NCI-H345 treated with DMSO at 0.1 percent for 48 hours (cell line): ENCODE measurements around the gene LRCH4.

ENCODE experiments used
- DNase-seq: peaks from one replicate; lab custom pipeline; 2025; ENCODE audit not compliant: unreplicated experiment; lab: John Stamatoyannopoulos, UW

Gene LRCH4

DNA sequence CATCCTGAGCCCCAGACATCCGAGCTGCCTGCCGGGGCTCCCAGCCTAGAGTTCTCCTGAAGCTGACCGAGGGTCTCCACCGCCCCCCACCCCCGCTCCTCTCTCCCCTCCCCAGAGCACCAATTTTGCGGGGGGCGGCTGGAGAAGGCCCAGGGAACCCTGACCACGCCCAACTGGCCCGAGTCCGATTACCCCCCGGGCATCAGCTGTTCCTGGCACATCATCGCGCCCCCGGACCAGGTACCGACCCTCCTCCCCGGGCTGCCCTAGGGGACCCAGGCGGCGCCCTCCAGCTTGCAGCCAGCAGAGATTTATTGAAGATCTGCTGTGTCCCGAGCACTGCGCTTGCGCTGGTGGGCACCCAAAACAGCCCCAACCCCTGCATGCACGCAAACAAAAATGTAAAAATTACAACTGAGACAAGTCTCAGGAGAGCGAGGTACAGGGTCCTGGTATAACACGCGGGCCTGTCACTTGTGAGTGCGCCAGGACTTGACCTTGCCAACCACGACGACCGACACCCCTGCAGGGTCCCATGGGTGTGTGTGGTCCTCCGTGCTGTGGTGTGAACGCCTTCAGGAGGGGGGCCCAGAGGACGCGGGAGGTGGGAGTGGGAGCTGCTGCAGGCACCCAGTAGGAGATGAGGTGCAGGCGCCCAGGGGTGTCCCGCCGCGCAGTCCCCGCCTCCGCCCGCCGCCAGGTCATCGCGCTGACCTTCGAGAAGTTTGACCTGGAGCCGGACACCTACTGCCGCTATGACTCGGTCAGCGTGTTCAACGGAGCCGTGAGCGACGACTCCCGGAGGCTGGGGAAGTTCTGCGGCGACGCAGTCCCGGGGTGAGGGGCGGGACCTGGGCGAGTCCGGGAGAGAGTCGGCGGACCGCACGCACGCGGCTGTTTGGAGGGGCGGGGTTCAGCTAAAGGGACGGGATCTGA lies 19.3 kb upstream of the LRCH4 start:
- no peak for DNase-seq

DNA sequence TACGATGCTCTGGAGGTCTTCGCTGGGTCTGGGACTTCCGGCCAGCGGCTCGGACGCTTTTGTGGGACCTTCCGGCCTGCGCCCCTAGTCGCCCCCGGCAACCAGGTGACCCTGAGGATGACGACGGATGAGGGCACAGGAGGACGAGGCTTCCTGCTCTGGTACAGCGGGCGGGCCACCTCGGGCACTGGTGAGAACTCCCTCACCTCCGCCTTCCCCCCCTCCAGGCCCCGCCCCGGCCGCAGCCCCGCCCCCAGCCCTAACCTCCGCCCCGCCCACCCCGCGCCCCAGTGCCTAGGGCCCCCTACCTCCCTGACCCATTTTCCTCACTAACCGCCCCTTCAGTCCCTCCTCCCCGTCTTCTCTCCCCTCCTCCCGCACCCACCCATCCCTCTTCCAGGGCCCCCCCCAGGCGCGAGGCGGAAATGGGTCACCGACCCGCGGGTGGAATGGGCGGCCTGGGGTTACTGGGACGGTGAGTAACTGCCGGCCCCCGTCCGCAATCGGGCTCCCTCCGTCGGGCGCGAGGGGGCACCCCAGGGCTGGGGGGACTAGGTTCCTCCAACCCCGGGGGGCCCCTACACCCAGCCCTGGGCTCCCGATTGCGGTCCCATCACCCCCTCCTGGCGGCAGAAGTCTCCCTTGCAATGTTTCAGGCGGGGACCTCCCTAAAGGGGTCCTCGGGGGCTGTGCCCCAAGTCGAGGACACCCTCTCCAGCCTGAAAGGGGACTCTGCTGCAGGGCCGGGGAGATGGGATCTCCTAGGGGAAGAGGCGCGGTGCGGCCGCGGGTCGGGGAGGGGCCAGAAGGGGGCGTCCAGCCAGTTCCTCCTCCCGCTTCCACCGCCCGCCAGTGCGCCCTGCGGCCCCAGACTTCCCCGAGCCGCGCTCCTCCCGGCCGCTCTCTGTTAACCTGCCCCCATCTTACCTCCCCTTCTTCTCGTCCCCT lies 18.4 kb upstream of the LRCH4 start:
- DNase-seq: peak; percentile 36

- no peak for DNase-seq
Observed at GRCh38 chr7:100603726-100604027, 17.7 kb upstream of the LRCH4 start.

DNA sequence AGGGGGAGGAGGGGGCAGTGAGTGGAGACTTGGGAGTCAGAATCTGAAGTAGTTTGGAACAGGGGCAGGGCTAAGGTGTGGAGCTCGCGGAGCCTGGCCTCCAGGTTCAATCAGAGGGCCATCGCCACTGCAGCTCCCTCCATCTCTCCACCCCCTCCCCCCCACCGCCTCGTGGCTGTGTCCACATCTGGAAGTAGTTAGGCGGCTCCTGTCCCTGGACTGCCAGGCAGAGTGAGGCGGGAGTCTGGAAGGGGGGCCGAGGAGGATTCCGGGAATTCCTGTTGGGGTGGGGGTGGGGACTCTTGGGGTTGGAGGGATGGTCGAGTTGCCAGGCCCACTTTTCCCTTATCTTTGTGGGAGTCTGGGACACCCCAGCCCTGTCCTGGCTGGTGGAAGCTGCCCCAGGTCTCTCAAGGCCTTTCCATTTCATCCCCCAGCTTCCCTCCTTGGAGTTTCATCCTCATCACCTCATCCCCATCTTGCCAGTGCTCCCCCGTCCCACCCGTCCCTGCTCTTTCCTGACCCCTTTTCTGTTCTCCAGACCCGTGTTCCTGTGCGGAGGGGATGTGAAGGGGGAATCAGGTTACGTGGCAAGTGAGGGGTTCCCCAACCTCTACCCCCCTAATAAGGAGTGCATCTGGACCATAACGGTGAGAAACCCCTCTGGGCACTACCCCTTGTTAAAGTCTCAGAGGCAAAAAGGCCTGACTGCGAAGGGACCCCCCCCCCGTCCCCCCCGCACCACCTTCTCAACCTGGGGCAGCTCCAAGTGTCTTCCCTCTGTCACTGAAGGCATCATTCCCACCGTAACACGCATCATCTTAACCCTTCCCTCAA lies 17.2 kb upstream of the LRCH4 start:
- no peak for DNase-seq

GRCh38 chr7:100600730-100601038 lies 14.8 kb upstream of the LRCH4 start:
- no peak for DNase-seq

DNA sequence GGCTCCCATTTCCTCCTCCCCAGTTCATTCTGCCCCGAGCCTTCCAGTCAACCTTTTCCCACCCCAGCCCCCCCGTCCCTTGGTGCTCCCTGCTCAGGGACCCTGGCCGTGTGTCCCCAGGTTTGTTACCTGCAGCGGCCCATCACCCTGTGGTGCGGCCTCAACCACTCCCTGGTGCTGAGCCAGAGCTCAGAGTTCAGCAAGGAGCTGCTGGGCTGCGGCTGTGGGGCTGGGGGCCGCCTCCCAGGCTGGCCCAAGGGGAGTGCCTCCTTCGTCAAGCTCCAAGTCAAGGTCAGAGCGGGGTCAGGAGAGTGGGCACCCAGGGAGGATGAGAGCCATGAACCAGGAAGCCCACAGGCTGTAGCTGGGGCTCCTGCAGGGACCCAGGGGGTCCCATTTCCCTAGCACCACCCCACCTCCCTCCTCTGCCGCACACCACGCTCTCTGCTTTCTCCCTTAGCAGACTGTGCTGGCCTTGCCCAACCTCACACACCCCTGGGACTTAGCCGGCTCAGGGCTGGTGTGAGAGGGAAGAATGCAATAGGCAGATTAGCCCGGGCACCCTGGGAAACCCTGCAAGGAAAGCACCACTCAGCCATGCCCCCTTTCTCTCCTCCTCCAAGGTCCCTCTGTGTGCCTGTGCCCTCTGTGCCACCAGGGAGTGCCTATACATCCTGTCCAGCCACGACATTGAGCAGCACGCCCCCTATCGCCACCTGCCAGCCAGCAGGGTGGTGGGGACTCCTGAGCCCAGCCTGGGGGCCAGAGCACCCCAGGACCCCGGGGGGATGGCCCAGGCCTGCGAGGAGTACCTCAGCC lies 14.2 kb upstream of the LRCH4 start:
- no peak for DNase-seq

- DNase-seq: no peak
Observed at GRCh38 chr7:100598425-100598824, 12.5 kb upstream of the LRCH4 start.

- no peak for DNase-seq
Observed at GRCh38 chr7:100595188-100595587, 9.3 kb upstream of the LRCH4 start.

DNA sequence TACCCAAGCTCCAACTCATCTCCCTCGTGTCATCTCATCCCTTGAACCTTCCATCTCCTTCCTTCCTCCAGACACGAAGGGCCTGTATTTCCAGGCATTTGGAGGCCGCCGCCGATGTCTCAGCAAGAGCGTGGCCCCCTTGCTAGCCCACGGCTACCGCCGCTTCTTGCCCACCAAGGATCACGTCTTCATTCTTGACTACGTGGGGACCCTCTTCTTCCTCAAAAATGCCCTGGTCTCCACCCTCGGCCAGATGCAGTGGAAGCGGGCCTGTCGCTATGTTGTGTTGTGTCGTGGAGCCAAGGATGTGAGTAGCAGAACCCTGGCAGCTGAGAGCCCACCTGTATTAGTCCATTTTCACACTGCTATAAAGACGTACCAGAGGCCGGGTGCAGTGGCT lies 5.7 kb upstream of the LRCH4 start:
- no peak for DNase-seq

GRCh38 chr7:100590077-100590737 lies 4.3 kb upstream of the LRCH4 start:
- no peak for DNase-seq

- DNase-seq: no peak
Observed at GRCh38 chr7:100589341-100589947, 3.5 kb upstream of the LRCH4 start.

DNA sequence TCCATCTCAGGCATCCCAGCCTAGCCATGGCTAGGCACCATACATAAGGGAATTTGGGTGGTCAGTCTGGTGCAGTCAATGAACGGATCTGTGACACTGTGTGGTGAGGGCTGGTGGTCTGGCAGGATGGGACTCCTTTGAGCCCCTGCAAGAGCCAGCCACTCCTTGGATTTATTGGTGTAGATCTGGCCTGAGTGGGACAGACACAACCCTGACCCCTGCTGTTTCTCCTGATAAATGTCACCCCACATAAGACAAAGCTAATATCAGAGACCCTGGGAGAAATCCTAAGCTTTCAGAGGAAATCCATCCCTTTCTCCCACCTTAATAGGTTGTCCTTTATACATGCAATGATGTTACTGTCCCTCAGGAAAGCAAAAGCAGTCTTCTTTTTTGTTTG lies 2.5 kb upstream of the LRCH4 start:
- DNase-seq: no peak

- peak; percentile 98 for DNase-seq
Observed at GRCh38 chr7:100586266-100587025, 517 bp upstream of the LRCH4 start, which contains the start of gene FBXO24. Gene FBXO24 (plus strand): TSS chr7:100586328. CDS start chr7:100586626, 298 bp downstream.

DNA sequence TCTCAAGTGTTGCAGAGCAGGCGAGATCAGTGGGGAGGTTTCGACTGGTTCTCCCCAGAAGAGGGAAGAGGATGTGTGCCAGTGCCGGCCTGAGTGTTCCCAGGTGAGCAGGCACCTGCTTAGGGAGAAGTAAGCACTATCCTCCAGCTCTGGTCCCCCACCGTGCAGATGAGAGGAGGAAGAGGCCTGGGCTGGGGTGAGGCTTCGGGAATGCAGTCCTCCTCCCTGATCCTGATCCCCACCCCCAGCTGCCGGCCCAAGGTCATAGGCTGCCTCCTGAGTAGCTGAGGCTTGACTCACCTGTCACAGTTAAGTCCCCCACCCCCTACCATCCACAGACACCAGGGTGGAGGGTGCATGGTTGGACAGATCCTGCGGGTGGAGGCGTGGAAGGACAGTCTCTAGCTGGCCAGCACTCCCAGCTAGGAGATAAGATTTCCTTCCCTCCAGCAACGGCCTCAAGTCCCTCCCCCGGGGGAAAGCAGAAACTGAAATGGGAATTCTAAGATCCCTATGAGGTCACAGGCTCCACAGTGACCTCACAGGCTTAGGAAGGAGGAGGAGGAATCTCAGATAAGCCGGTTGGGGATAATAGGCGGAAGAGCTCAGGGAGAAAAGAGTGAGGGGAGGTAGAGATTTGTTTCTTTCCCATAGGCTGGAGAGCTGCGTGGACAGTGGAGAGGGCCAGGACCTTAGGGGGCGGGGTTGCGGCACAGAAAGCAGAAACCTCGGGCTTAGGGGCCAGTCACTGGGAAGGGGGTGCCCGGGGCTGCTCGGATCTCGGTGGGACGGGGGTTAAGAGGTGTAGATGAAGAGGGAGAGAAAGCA lies 1.0 kb downstream of the LRCH4 start:
- DNase-seq: no peak

DNA sequence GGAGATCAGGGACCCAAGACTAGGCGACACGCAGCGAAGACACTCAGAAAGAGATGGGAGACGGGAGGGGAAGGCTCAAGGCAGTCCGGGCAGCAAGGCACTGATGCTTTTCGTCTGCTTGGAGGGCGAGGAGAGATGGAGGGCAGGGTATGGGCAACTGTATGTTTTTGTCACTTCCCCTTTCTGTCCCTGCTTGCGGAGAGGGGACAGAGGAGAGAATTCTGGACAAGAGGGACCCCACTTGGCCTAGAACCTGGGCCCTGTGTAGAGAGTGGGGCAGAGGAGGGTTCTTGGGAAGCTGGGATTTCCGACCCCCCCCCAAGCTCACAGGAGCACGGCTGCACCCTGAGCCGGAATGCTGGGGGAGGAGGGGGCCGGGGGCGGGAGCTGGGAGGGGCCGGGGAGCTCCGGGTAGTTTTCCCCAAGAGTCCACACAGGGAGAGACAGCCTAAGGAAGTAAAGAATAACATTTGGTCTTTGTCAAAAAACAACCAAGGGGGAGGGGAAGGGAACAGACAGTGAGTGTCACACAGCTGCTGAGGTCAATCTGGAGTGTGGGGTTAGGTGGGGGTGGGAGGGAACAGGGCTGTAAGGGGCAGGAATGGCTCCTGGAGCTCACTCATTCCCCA lies 1.8 kb downstream of the LRCH4 start:
- DNase-seq: no peak

DNA sequence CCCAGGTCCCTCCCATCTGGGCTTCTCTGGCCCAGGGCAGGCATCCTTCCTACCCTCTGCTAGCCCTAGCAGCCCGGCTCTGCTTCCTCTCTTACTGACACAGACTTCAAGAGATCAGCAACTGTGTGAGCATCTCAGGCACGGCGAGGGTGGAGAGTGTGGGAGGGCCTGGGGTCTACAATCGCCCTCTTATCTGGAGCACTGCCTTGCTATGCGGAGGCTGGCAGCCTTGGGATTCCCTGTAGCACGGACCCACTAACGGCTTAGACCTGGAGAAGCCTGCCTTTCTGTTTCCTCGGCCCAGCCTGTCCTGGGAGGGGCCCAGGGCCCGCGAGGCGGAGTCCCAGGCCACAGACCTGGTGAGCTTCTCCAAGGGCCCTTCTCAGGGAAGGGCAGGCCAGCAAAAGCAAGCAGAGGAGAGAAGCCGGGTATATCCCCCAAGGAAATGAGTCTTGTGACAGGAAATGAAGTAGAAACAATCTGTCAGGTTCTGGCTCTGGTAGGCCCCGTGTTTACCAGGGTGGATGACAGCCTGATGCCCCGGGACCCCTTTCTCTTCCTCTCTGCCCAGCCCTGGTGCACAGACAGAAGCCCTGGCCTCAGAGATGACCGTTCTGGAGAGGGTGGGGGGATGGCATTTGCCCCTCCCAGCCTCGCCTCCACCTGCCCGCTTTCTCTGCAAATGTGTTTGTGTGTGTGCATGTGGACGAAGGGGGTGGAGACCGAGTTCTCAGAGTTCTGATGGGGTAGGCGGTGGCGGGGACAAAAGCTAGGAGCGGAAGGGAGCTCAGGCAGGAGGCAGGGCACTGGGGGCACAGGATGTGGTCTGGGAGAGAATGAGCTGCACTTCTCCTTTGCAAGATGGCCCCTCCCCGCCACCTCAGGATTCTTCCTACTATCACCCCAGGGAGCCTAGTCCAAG lies 2.5 kb downstream of the LRCH4 start:
- DNase-seq: no peak
